Stimulated activated CD8-positive, alpha-beta memory T cell treated with anti-CD3 and anti-CD28 coated beads, Interleukin-7, amount 100 ng/mL, for 4 hours (primary cell): Measurements from ENCODE around the gene ALDOC.

Experiments
- DNase-seq, 2 donors: peaks; one replicate each; pipeline ENCODE4 v3.0.0-alpha.2; 2020; ENCODE audit warnings: low read depth in 2 of 2

ALDOC gene

DNA sequence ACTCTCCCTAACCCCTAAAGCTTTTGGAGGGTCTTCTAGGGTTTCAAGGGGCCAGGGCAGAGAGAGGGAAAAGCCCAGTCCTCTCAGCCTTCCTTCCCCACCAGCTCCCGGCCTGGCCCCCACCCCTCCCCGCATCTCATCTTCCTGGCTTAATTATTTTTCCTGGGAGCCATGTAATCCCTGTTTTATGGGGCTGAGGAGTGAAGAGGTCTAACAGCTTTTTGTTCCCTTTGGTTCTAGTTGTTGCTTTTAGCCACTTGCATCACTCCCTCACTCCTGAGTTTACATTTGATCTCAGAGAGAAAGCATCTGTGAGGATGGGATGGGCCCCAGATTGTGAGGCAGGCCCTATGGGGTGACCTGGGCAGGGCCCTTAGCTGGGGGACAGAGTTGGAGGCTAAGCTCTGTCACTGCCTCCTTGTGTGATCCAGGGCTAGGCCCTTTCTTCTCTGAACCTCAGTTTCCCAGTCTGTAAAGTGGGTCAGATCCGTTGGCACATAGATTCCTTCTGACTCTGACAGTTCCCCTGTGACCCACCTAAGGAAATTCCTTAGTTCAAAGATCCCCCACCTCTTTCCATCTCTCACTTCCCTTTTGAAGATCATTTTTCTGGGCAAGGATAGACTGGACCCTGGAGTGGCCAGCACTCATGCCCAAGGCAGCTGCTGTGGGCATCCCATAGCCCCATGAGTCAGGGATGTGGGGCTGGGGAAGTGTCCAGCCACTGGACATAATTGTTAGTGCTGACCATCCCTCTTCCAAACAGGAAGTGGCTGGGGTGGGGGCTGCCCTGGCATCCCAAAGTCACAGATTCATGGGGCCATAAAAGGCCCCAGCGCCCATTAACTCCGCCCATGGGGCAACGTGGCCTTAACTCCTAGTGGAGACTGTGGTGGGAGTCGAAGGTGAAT is 44.4 kb downstream of the ALDOC start:
- no peak for DNase-seq

DNA sequence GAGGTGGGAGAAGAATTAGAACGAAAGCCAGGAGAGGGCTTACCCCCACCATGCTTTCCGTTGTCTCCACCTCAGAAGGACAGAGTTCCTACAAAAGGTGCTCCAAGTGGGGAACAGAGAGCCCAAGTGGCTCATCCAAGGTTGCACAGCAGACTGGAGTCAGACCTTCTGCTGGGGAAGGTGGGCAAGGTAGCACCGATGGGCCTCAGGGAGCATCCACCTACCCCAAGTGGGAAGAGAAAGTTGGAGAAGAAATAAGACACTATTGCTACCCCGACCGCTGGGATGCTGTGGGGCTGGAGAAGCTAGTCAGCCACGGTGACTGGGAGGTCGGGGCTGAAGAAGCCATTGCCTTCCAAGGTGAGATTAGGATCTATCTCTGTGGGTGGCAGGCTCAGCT is 45.8 kb downstream of the ALDOC start:
- no peak for DNase-seq

DNA sequence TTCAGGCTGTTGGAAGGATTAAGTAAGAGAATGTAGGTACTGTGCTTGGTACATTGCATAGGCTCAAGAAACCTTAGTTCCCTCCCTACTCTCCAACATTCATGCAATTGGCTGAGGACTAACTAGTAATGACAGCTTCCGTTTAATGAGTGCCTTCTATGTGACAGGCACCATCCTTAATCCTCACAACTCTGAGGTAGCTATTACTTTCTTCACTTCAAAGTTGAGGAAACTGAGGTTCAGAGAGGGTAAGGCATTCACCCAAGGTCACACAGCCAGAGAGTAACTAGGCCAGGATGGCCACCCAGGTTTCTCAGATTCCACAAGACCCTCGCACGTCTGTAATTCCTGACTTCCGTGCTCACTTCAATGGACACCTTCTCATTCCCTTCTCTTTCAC is 46.4 kb downstream of the ALDOC start:
- no peak for DNase-seq

DNA sequence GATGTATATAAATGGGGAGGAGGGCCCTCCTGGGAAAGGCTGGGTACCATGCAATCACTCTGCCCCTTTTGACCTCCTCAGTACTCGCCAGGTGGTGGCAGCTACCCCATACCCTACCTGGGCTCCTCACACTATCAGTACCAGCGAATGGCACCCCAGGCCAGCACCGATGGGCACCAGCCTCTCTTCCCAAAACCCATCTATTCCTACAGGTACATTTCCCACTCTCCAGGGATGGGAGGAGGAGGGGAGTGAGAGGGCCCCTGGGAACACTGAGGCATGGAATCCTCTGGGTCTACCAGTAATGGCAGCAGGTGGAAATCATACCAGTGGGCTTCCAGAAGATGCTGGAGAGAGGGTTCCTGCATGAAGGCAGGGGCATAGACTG is 47.7 kb downstream of the ALDOC start:
- DNase-seq: no peak

DNA sequence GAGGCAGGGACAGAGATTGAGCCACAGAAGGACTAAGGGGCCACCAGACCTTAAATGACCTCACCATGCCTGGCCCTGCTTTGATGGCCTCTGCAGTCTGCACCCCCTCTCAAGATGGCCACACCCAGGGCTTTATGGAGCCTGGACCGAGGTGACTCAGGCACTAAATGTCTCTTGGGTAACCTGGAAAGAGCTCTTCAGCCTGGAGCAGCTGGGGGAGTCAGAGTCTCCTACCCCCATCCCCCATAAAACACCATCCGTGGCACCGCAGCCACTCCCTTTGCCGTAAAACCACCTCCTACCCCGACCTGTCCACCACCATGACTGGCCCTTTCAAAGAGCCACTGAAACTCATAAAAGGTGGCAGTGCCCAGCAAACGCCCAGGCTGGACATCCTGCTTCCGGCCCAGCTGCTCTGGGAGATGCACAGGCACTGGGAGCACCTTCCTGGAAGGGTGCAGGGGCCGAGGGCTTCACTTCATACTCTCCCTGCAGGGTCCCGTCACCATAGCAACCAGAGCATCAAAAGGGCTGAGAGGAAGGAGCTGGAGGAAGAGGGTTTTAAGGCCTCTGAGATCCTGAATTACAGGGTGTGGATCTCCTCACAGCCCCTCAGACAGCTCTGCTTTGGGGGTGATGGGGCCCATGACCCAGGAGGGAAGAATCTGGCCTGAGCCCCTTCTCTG is 48.2 kb downstream of the ALDOC start:
- no peak for DNase-seq

DNA sequence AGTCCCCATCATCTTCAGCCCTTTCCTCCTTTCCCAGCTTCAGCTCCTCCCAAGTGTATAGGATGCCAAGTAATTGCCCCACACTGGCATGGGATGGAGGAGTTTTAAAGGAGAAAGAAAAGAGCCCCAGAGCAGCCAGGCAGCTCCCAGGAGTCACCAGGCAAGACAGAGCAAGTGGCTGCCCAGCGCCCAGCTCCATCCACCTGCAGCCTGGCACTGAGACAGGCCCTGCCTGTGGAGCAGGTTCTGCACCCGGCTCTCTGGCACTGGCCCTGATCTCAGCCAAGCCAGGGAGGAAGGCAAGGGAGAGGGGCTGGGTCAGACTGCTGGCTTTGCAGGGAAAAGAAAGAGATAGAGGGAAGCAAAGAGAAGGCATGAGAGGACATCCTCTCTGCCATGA is 48.8 kb downstream of the ALDOC start:
- DNase-seq: no peak

DNA sequence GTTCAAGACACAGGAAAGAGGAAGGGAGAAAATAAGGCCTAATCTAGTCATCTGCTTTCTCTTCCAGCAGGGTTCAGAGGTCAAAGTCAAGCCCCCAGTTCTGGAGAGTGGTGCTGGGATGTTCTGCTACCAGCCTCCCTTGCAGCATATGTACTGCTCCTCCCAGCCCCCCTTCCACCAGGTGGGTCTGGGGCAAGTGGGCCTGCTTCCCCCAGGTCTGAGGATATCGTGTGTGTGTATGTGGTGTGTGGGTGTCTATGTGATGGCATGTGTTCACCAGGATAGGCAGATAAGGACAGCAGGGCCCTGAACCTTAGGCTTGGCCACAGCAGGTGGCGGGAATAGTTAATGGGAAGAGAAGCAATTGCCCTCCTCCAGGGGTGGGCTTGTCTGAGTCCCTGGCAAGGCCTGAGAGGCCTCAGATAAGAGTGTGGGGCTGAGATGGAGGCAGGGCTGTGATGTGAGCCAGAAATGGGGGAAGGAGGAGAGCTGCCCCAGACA is 49.5 kb downstream of the ALDOC start:
- no peak for DNase-seq

DNA sequence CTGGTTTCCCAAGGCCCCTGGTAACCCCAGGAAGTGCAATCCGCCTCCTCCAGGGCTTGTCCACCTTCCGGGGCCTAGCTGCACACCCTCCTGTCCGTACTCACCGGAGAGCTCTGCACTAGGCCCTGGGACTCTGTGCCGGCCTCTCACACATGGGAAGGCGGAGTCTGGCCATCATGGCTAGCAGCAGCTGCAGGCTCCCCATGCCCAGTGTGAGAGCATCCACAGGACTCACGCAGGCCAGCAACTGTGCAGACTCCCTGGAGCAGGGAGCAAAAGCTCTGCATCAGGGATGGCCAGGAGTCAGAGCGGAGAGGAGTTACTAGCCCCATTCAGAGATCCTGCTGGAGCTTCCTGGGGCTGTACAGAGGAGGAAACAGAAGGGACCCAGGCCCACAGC is 50.3 kb downstream of the ALDOC start:
- no peak for DNase-seq

DNA sequence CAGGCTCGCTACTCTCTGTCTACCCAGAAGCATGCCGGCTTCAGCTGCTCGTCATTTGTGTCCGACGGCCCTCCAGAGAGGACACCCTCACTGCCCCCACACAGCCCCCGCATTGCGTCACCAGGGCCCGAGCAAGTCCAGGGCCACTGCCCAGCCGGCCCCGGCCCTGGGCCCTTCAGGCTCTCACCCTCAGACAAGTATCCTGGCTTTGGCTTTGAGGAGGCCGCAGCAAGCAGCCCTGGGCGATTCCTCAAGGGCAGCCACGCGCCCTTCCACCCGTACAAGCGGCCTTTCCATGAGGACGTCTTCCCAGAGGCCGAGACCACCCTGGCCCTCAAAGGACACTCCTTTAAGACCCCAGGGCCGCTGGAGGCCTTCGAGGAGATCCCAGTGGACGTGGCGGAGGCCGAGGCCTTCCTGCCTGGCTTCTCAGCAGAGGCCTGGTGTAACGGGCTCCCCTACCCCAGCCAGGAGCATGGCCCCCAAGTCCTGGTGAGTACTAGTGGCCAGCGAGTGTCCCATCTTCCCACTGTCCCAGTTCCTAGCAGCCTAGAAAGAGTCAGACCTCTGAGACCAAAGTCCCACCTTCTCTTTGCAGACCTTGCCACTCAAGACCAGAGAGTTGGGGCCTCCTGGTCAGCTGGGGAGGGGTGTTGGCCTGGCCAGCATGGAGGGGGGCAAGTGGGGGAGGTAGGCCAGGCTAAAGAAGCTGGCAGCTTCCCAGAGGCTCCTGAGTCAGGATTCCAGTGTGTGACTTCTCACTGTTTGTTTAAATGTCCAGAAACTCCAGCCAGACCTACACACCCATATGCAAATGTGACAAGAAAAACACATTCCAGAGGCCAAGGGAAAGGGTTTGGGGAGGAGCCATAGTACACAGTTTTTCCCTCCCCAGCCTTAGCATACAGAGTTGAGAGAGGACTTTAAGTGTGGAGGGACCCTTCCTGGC is 51.9 kb downstream of the ALDOC start:
- no peak for DNase-seq

DNA sequence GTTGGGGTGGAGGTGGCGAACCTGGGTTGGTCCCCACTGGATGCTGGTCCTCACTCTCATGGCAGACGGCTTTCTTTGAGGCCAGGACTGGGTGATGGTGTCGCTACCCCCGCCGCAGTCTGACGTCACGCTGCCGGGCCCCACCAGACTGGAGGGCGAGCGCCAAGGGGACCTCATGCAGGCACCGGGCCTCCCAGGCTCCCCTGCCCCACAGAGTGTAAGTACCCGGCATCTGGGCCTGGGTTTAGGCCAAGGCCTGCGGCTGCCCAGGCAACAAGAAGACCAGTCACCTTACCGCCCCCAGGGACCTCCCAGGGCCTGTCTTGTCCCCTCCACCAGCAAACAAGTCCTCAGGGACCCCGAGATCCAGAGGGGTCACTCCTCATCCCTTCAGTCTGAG is 52.8 kb downstream of the ALDOC start:
- DNase-seq: no peak

DNA sequence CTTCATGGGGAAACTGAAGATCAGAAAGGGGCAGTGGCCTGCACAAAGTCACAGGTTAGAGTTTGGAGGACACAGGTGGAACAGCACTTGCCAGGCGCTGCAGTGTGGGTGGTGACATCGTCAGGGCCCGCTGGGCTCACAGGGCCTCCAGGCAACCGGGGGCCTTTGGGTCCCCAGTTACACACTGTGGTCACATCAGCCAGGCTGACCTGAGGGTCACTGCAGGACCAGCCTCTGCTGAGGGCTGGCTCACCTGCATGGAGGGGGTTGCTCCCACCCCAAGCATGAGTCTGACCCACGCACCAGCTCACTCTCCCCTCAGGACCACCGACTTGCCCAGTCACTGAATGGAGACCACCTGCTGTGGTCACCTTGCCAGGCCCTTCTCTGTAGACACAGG is 53.5 kb downstream of the ALDOC start:
- no peak for DNase-seq
